Activated CD8-positive, alpha-beta memory T cell treated with anti-CD3 and anti-CD28 coated beads, Interleukin-2, amount 10 ng/mL, durations not matched to agents 7 days and 5 days (primary cell): Measurements from ENCODE around the gene SLC25A25. TPM values are rescaled to one million over a fixed set of nuclear protein-coding genes. Genes with fewer than 3 reads are reported as not detected.

Experiments
- ATAC-seq: fragments of 150-1000 bp; cut with Tn5 transposase; one replicate; pipeline ENCODE4 v1.10.0; 2021; ENCODE audit warnings: moderate library complexity
- CTCF ChIA-PET: fragments of 350-600 bp; sonication (Branson Sonifier 250); formaldehyde crosslinking; loops from one replicate; lab custom pipeline; 2021; ENCODE audit warnings: antibody characterized with exemption; lab: Charles Lee
- DNase-seq: peaks from one replicate; pipeline ENCODE4 v3.0.0-alpha.2; 2020
- H3K27ac Mint-ChIP-seq: one replicate; pipeline ENCODE4 v1.8.0; 2021; ENCODE audit warnings: mild to moderate bottlenecking, mixed read lengths
- H3K27me3 Mint-ChIP-seq: one replicate; pipeline ENCODE4 v1.8.0; 2021; ENCODE audit warnings: mixed read lengths
- H3K36me3 Mint-ChIP-seq: one replicate; pipeline ENCODE4 v1.8.0; 2021; ENCODE audit warnings: mild to moderate bottlenecking, mixed read lengths
- H3K4me1 Mint-ChIP-seq: one replicate; pipeline ENCODE4 v1.8.0; 2021; ENCODE audit warnings: mixed read lengths
- H3K4me3 Mint-ChIP-seq: one replicate; pipeline ENCODE4 v1.8.0; 2021; ENCODE audit warnings: mild to moderate bottlenecking, moderate library complexity, mixed read lengths
- H3K9me3 Mint-ChIP-seq: one replicate; pipeline ENCODE4 v1.8.0; 2022; ENCODE audit warnings: low read depth, mixed read lengths
- total RNA-seq, 2 experiments: library from RNA; stranded (reverse); gene quantifications; one replicate each; pipeline ENCODE4 v1.2.3, GENCODE V29; 2021

SLC25A25 gene
- total RNA-seq, 2 experiments from 2014 or later = 16.5 to 18.1 TPM

DNA sequence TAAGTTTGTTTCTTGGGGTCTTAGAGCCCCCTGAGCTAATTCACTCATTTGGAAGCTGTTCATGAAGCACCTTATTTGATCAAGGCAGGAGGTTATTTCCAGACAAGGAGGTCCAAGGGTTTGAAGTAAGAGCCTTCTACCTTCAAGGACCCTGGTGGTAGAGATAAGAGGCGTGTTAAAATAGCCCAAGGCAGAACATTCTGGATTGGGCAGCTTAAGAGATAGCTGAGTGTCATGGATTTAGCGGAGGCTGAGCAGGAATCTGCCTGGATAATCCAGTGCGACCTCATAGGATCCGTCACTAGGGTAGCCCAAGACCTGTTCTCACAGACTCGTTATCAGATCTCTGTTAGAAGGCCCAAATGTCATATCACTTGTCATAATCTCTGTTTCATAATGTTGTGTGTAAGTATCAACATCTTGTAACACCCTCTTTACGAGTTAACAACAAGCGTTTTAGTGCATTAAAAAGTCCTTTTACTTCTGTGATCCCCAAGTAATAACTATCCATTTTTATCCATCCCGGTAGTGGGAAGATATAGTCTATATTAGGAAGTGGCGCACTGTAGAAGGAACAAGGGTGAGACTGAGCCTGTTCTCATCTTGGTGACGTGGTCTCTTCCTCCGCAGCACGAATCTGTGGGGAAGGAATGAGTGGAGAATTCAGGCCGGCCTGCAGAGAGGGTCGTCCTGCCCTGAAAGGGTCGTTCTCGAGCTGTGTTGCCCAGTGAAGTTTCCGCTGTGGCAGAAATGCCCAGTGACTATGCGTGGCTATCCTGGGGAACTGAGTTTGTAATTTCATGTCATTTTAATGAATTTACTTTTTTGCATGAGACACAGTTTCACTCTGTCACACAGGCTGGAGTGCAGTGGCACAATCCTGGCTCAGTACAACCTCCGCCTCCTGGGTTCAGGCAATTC, 28.8 kb downstream of the SLC25A25 start:
- ATAC-seq (no peak), DNase-seq (no peak)
- peaks cover 44% of the 10 kb centered on the region for H3K4me1 Mint-ChIP-seq
- no peak overlapping the region for H3K27ac Mint-ChIP-seq
- no peak overlapping the region for H3K4me3 Mint-ChIP-seq
- H3K36me3 Mint-ChIP-seq = peaks cover 1% of the 10 kb centered on the region
- H3K9me3 Mint-ChIP-seq = no peaks in the 10 kb centered on the region
- CTCF ChIA-PET = no interaction called here
- no peaks in the 10 kb centered on the region for H3K27me3 Mint-ChIP-seq

GRCh38 chr9:128097543-128098296, 29.7 kb downstream of the SLC25A25 start:
- H3K9me3 Mint-ChIP-seq = no peaks in the 10 kb centered on the region
- no peak overlapping the region for H3K4me3 Mint-ChIP-seq
- DNase-seq (no peak), ATAC-seq (no peak)
- CTCF ChIA-PET = interaction anchor here (0.6 to 1.6 kb wide), 4 partner anchors 10 to 661 kb away, joined by 3 to 5 read pairs (median 4); no protein-coding TSS in a partner anchor
- H3K36me3 Mint-ChIP-seq = peaks cover 8% of the 10 kb centered on the region
- H3K27me3 Mint-ChIP-seq = no peaks in the 10 kb centered on the region
- H3K27ac Mint-ChIP-seq = no peak overlapping the region
- H3K4me1 Mint-ChIP-seq = peaks cover 44% of the 10 kb centered on the region

DNA sequence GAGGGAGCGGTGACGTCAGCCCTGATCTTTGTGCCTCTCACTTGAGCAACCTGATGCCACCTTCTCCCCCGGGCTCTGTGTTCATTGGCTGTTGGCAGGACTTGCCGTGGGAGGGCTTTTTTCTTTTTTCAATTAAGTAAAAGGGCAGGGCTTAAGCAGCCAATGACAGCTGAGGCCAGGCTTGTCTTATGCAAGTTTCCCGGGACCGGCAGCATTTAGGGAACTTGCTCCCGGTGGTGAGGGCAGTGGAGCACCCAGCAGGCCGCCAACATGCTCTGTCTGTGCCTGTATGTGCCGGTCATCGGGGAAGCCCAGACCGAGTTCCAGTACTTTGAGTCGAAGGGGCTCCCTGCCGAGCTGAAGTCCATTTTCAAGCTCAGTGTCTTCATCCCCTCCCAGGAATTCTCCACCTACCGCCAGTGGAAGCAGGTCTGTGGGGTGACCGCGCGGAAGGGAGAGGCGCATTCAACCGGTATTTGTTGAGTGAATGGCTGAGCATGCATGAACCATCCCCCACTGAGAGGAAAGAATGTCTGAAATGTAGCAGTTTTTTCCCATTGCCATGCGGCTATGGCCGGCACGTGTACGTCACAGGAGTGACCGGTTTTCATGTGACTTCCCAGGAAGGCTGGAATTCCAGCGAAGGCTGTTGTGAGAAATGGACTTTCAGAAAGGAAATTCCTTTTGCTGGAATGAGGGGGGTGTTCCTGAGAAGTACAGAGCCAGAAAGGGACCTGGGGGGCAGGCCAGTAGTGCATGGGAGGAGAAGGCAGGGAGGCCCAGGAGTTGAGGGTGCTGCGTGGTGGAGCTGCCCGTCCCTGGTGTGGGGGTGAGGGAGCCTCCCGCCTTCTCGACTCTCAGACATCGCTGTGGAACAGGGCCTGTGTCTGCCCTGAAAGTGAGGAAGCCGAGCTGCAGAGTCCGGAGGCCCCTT, 30.5 kb downstream of the SLC25A25 start:
- CTCF ChIA-PET = interaction anchor here (0.6 to 1.6 kb wide), 4 partner anchors 11 to 661 kb away, joined by 3 to 5 read pairs (median 4); no protein-coding TSS in a partner anchor
- Mint-ChIP-seq H3K9me3 (no peaks in the 10 kb centered on the region), H3K27ac (no peak overlapping the region), H3K27me3 (no peaks in the 10 kb centered on the region), H3K4me1 (peaks cover 42% of the 10 kb centered on the region), H3K36me3 (peaks cover 12% of the 10 kb centered on the region), H3K4me3 (no peak overlapping the region)
- DNase-seq (no peak), ATAC-seq (no peak)

- no peak for ATAC-seq
- Mint-ChIP-seq H3K36me3 (peaks cover 19% of the 10 kb centered on the region), H3K27me3 (no peaks in the 10 kb centered on the region), H3K27ac (no peak overlapping the region), H3K9me3 (no peaks in the 10 kb centered on the region), H3K4me1 (peaks cover 37% of the 10 kb centered on the region), H3K4me3 (no peak overlapping the region)
- no peak for DNase-seq
- CTCF ChIA-PET = interaction anchor here (1.6 kb wide), 1 partner anchor 16 kb away, joined by 5 read pairs; no protein-coding TSS in a partner anchor
Observed at GRCh38 chr9:128099231-128099931, 31.3 kb downstream of the SLC25A25 start.

DNA sequence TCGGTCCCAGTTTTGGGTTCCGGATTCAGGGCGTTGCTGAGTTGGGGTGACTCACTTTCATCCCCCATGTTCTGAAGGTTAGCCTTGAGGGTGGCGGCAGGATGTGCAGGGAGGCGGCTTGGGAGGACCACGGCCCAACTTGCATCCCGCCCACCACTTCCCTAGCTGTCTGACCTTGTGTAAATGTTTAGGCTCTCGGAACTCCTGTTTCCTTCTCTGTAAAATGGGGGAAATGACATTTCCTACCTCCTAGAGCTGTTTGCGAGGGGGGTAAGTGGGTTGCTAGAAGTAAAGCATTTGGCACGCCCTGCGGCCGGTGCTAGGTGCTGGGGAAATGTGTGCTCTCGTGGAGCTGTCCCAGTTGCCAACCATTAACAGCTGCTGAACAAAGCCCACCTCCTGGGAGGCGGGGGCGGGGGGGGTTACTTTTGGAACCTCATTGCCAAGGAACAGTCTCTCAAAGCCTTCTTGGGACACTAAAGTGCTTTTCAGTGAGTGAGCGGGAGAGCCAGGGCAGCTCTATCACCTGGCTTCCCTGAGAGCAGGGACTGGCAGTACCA, 32.0 kb downstream of the SLC25A25 start:
- ATAC-seq (no peak), DNase-seq (no peak)
- peak overlapping the region; percentile 18 for H3K27ac Mint-ChIP-seq
- H3K36me3 Mint-ChIP-seq = peaks cover 21% of the 10 kb centered on the region
- H3K4me1 Mint-ChIP-seq = peaks cover 32% of the 10 kb centered on the region
- no peak overlapping the region for H3K4me3 Mint-ChIP-seq
- no peaks in the 10 kb centered on the region for H3K27me3 Mint-ChIP-seq
- no peaks in the 10 kb centered on the region for H3K9me3 Mint-ChIP-seq
- CTCF ChIA-PET = interaction anchor here (1.5 kb wide), 1 partner anchor 18 kb away, joined by 7 read pairs; no protein-coding TSS in a partner anchor

GRCh38 chr9:128100581-128100980, 32.5 kb downstream of the SLC25A25 start:
- Mint-ChIP-seq H3K36me3 (peaks cover 22% of the 10 kb centered on the region), H3K4me1 (peaks cover 32% of the 10 kb centered on the region), H3K27ac (peak overlapping the region; percentile 18), H3K27me3 (no peaks in the 10 kb centered on the region), H3K9me3 (no peaks in the 10 kb centered on the region), H3K4me3 (no peak overlapping the region)
- CTCF ChIA-PET = interaction anchor here (1.5 kb wide), 1 partner anchor 17 kb away, joined by 7 read pairs; no protein-coding TSS in a partner anchor
- ATAC-seq (no peak), DNase-seq (no peak)

GRCh38 chr9:128101231-128101661, 33.2 kb downstream of the SLC25A25 start:
- H3K4me3 Mint-ChIP-seq = no peak overlapping the region
- no peaks in the 10 kb centered on the region for H3K9me3 Mint-ChIP-seq
- CTCF ChIA-PET = interaction anchor here (1.5 kb wide), 1 partner anchor 16 kb away, joined by 7 read pairs; no protein-coding TSS in a partner anchor
- H3K4me1 Mint-ChIP-seq = peaks cover 32% of the 10 kb centered on the region
- H3K36me3 Mint-ChIP-seq = peaks cover 23% of the 10 kb centered on the region
- H3K27me3 Mint-ChIP-seq = no peaks in the 10 kb centered on the region
- DNase-seq (no peak), ATAC-seq (no peak)
- H3K27ac Mint-ChIP-seq = no peak overlapping the region

- CTCF ChIA-PET = interaction anchor here (1.6 to 2.1 kb wide), 2 partner anchors 16 to 158 kb away, joined by 3 to 8 read pairs; no protein-coding TSS in a partner anchor
- no peak overlapping the region for H3K27ac Mint-ChIP-seq
- H3K36me3 Mint-ChIP-seq = peaks cover 25% of the 10 kb centered on the region
- H3K4me3 Mint-ChIP-seq = no peak overlapping the region
- DNase-seq = no peak
- no peaks in the 10 kb centered on the region for H3K27me3 Mint-ChIP-seq
- H3K9me3 Mint-ChIP-seq = no peaks in the 10 kb centered on the region
- ATAC-seq = no peak
- peaks cover 31% of the 10 kb centered on the region for H3K4me1 Mint-ChIP-seq
Observed at GRCh38 chr9:128101690-128102089, 33.7 kb downstream of the SLC25A25 start.

- Mint-ChIP-seq H3K27ac (peak overlapping the region; percentile 13), H3K4me3 (no peak overlapping the region), H3K4me1 (peaks cover 26% of the 10 kb centered on the region), H3K36me3 (peaks cover 27% of the 10 kb centered on the region), H3K9me3 (no peaks in the 10 kb centered on the region), H3K27me3 (no peaks in the 10 kb centered on the region)
- CTCF ChIA-PET = interaction anchor here (1.6 to 2.1 kb wide), 2 partner anchors 15 to 158 kb away, joined by 3 to 8 read pairs; no protein-coding TSS in a partner anchor
- DNase-seq (no peak), ATAC-seq (no peak)
Observed at GRCh38 chr9:128102196-128102595, 34.2 kb downstream of the SLC25A25 start.

DNA sequence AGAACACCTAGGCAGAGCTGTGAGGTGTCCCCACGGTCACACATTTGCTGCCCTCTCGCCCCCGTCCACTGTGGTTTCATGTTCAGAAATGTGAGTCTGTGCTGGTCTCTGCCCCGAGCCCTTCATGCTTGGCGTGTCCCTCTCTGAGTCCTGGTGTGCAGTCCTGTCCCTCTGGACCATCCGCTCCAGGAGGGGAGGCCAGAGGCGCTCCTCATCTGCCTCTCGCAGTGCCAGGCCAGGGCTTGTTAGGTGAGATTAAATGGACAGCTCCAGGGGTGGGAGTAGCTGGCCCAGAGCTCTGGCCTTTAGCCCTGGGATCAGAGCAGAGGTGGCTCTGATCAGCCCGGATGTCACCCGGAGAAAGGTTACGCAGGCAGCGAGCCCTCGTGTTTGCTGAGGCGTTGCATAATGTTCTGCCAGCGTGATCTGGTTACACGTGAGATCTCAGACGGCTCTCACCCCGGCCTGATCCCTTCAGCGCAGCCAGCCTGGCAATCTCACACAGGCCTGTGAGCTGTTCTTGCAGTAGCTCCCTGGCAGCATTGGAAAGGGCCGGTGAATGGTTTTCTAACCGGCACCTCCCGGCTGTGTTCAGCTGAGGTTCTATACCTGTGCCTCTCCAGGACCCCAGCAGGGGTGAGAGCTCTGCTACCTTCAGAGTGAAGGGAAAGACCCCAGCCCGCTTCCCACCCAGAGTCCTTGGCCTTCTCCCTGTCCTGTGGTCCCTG, 35.0 kb downstream of the SLC25A25 start:
- CTCF ChIA-PET = interaction anchor here (0.7 to 2.1 kb wide), 3 partner anchors 15 to 159 kb away, joined by 3 to 8 read pairs (median 3); no protein-coding TSS in a partner anchor
- Mint-ChIP-seq H3K4me1 (peaks cover 25% of the 10 kb centered on the region), H3K36me3 (peaks cover 29% of the 10 kb centered on the region), H3K27ac (peak overlapping the region; percentile 61), H3K4me3 (no peak overlapping the region), H3K9me3 (no peaks in the 10 kb centered on the region), H3K27me3 (no peaks in the 10 kb centered on the region)
- ATAC-seq = peak; percentile 20
- no peak for DNase-seq

DNA sequence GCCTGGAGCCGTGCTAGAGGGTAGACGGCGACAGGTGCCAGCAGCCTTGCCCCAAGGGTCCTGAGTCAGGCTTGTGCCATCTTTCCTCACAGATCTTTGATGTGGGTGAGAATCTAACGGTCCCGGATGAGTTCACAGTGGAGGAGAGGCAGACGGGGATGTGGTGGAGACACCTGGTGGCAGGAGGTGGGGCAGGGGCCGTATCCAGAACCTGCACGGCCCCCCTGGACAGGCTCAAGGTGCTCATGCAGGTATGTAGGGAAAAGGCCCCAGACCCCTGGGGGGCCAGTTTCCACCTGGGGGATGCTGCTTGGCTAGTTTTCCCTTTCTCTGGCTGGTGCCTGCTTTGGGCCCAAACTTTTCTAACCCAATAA, 35.5 kb downstream of the SLC25A25 start:
- H3K27ac Mint-ChIP-seq = peak overlapping the region; percentile 61
- peaks cover 22% of the 10 kb centered on the region for H3K4me1 Mint-ChIP-seq
- peaks cover 29% of the 10 kb centered on the region for H3K36me3 Mint-ChIP-seq
- ATAC-seq = peak; percentile 35
- CTCF ChIA-PET = interaction anchor here (1.6 to 2.1 kb wide), 2 partner anchors 14 to 159 kb away, joined by 3 to 8 read pairs; no protein-coding TSS in a partner anchor
- H3K27me3 Mint-ChIP-seq = no peaks in the 10 kb centered on the region
- no peak overlapping the region for H3K4me3 Mint-ChIP-seq
- H3K9me3 Mint-ChIP-seq = no peaks in the 10 kb centered on the region
- DNase-seq = no peak
